ENCODE results near the gene CLEC18B.
A peak's percentile ranks its signal among the peaks of the same experiment; 100 is the strongest.
"Not testable (repeated sequence)": the region's sequence is repeated elsewhere in the genome, so short reads cannot be mapped to it uniquely, and the experiment has no call there.

CLEC18B gene

DNA sequence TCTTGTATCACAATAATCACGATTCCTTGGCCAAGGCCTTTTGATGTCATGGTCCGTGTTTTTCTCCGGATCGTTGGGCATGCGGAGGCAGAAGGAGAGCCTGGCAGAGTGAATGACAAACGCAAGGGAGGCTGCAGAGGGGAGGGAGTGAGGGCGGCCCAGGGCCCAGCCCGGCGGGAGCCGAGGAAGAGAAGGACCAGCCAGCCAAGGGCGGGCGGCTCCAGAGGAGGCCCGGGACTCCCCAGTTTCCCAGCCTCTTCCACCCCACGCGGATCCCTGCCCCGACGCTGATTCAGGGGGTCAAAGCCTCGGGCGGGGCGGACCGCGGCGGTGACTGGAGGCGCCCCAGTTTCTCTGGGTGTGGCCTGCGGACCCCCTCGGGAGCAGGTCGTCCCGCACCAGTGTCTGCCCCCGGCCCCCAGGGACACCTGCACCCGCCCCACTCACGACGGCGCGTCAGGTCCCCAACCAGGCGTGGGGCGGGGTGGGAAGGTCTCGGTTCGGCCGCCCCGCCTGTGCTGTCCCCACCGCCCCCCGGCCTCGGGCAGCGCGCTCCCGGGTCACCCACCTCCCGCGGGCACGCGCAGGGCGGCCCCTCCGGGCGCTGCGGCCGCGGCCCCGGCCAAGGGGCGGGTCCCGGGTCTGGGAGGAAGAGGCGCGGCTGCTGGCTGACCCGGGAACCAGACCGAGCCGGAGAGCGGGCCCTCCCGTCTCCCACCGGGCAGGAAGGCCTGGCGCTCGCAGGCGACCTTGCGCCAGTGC is 14.5 kb downstream of the CLEC18B start:
- DNase-seq: not testable (repeated sequence)

DNA sequence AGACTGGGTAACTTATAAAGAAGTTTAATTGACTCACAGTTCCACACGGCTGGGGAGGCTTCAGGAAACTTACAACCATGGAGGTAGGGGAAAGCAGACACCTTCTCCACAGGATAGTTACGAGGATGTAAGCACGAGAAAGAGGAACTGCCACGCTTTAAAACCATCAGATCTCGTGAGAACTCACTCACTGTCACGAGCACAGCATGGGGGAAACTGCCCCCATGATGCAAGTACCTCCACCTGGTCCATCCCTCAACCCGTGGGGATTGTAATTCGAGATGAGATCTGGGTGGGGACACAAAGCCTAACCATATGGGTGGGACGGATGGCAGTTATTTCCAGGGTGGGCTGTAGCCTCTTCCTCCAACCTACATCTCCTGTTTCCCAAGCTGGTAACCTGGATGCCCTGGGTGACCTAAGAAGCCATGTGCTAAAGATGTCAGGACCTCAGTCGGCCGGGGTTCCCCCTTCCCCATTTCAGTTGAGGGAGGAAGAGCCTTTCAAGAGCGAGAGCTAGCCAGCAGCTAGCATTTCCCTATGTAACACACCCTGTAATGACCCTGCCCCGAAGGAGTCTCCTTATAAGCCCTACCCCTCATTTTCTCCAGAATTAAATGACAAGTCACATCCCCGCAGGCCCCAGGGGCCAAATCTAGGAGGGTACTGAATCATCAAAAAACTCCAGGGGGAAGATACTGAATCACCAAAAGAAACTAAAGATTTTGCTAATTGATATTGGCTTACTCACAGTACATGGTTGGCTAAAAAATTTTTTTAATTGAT is 16.9 kb downstream of the CLEC18B start:
- not testable (repeated sequence) for DNase-seq

DNA sequence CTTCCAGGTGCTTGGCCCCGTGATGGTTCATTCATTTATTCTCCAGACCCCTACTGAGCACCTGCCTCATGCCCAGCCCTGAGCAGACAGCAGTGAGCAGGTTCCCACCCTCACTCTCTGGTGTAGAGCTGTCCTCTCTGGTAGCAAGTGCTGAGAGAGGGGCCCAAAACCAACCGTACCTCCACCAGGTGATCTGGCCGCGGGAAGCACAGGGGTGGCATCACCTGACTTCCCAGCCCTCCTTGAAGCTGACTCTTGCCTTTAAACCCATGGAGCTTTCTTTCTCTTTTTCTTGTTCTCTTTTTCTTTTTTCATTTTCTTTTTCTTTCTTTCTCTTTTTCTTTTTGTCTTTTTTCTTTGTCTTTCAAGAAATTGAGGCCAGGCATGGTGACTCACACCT is 21.0 kb downstream of the CLEC18B start:
- DNase-seq: not testable (repeated sequence)

DNA sequence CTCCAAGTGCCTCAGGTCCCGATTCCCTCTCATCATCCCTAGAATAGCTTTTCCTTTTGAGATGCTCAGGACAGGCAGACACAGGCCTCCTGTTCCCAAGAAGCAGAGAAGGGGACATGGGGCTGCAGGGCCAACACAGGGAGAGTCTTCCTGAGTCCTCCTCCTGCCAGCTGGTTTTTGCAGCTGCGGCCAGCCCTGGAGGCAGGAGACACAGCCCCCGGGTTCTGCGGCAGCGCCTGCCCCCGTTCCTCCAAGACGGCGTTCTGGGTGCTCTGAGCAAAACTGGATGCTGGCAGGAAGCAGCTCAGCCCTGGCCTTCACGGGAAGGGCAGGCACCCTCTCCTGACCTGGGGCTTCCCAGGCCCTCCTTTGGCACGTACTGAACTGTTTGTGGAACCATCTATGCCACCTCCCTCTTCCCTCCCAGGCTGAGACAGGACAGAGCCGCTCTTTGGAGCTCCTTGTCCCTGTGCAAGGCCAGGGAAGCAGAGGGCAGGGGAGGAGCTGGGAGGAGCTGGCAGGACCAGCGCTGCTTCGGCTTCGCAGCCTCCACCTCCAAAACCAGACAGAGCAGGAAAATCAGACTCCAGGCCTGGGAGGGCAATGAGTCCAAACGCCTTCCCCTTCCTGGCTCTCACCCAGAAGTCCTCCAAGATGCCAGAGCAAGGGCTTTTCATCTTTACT is 22.9 kb downstream of the CLEC18B start:
- not testable (repeated sequence) for DNase-seq

DNA sequence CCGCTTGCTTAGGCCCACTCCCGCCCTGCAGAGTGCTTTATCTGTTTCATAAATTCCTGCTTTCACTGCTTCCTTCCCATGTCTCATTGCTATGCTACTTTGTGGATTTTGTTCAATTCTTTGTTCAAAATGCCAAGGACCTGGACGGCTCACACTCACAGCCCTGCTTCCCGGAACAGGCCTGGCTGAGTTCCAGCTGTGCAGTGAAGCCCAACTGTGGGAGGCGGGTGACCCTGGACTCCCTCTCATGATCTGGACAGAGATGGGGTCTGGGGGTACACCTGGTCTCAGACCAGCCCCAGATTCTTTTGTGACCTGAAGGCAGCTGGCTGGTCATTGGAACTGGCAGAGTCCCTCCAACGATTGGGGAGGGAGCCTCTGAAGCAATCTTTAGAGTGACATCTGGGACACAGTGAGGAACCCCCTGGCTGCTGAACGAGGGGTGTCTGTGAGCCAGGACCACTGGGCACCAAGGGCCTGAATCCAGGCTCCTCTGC is 24.7 kb downstream of the CLEC18B start:
- DNase-seq: peak in 1 of 4 experiments; percentile 0

DNA sequence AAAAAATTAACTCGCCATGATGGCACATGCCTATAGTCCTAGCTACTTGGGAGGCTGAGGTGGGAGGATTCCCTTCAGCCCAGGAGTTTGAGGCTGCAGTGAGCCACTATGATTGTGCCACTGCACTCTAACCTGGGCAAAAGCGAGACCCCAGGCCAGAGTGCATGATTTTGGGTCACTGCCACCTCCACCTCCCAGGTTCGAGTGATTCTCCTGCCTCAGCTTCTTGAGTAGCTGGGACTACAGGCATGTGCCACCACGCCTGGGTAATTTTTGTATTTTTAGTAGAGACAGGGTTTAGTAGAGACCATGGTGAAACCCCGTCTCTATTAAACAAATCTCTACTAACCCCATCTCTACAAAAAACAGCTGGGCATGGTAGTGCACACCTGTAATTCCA is 26.7 kb downstream of the CLEC18B start:
- not testable (repeated sequence) for DNase-seq

DNA sequence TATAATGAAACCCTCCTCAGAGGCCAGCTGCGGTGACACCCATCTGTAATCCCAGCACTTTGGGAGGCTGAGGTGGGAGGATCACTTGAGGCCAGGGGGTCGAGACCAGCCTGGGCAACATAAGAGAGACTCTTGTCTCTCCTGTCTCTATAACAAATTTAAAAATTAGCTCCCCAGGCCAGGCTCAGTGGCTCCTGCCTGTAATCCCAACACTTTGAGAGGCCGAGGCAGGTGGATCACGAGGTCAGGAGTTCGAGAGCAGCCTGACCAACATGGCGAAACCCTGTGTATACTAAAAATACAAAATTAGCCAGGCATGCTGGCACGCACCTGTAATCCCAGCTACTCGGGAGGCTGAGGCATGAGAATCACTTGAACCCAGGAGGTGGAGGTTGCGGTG is 27.1 kb downstream of the CLEC18B start:
- not testable (repeated sequence) for DNase-seq

DNA sequence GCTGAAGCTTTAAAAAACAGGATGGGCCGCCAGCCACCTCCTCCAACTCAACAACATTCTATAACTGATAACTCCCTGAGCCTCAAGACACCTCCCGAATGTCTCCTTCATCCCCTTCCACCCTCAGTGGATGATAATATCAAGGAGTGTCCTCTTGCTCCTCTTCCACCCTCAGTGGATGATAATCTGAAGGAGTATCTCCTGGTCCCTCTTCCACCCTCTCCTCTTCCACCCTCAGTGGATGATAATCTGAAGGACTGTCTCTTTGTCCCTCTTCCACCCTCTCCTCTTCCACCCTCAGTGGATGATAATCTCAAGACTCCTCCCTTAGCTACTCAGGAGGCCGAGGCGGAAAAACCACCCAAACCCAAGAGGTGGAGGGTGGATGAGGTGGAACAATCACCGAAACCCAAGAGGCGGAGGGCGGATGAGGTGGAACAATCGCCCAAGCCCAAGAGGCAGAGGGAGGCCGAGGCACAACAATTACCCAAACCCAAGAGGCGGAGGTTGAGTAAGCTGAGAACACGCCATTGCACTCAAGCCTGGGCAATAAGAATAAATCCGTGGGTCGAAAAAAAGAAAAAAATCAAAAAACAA is 29.7 kb downstream of the CLEC18B start:
- peak in 1 of 4 experiments; percentile 0 for DNase-seq

DNA sequence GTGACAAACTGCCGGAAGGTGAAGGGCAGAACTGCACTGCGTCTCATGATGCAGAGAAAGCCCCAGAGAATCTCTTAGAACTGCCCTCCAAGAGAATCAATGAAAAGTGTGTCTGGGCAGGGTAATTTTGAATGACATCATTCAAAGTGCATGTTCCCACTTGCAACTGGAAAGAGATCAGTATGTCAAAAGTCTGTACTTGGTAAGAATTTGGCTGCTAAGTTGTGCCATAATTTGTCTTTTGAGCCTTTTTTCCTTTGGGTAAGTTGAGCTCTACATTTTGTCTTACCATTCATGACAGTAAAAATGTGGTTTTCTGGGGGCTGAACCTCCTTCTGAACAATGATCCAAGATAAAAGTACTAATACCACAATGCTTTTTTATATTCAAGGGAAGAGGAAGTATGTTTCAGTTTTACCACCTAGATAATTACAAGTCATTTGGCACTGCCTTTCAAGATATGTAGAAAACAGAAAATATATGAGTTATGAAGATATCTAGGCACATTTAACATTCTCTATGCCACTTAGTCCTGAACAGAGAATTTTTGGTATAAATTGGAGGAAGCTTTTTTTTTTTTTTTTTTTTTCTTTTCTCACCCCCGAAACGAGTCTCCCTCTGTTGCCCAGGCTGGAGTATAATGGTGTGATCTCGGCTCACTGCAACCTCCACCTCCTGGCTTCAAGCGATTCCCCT is 38.8 kb downstream of the CLEC18B start:
- not testable (repeated sequence) for DNase-seq

DNA sequence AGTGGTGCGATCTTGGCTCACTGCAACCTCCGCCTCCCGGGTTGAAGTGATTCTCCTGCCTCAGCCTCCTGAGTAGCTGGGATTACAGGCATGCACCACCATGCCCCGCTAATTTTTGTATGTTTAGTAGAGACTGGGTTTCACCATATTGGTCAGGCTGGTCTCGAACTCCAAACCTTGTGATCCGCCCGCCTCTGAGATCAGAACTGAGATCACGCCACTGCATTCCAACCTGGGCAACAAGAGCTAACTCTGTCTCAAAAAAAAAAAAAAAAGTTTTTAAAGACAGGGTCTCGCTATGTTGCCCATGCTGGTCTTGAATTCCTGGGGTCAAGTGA is 47.5 kb downstream of the CLEC18B start:
- DNase-seq: not testable (repeated sequence)

DNA sequence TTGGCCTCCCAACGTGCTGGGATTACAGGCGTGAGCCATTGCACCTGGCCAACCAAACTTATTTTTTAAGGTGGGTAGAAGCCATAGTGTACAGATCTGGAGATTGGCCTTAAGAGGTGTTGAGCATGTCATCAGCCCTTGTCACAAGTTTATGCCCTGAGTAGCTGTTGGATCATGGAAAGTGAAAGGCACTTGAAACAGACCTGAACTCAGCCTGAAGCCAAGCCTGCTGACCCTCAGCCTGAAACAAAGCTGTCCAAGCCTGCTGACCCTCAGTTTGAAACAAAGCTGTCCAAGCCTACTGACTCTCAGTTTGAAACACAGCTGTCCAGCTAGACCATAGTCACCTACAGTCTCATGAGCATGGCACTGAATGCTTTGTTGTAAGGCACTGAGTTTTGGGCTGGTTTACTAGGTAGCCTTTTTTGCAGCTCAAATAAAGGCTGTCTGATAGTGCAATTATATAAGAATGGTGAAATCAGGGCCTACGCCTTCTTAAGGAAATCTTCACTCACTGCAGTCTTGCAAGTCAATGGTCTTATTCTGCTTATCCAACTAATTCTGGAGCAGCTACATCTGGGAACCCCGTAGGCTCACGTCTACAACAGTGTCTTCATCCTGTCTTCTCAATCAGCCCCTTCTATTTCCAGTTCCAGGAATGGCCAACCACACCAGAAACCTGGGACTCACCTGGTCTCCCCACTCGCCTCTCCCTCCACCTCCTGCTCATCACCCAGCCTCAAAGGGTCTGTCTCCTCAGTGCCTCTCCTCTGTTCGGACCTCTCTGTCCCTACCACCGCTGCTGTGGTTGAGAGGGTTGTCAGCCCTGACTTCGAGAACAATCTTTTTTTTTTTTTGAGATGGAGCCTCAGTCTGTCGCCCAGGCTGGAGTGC is 48.1 kb downstream of the CLEC18B start:
- no peak for DNase-seq

DNA sequence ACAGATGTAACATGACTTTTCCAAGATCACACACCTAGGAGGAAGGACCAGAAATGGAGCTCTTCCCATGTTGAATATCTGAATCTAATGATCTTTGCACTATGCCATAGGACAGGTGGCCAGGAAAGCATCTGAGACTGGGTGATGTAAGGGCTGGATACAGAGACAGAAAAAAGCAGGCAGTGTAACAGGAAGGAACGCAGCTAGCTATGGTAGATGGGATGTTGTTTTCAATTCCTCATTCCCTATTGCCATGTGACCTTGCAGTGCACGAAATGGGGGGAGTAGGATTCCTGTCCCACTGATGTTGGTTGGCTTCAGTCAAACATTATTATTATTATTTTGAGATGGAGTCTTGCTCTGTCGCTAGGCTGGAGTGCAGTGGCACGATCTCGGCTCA is 48.9 kb downstream of the CLEC18B start:
- peak in 3 of 4 experiments; percentile 38 to 55 (median 41) for DNase-seq

DNA sequence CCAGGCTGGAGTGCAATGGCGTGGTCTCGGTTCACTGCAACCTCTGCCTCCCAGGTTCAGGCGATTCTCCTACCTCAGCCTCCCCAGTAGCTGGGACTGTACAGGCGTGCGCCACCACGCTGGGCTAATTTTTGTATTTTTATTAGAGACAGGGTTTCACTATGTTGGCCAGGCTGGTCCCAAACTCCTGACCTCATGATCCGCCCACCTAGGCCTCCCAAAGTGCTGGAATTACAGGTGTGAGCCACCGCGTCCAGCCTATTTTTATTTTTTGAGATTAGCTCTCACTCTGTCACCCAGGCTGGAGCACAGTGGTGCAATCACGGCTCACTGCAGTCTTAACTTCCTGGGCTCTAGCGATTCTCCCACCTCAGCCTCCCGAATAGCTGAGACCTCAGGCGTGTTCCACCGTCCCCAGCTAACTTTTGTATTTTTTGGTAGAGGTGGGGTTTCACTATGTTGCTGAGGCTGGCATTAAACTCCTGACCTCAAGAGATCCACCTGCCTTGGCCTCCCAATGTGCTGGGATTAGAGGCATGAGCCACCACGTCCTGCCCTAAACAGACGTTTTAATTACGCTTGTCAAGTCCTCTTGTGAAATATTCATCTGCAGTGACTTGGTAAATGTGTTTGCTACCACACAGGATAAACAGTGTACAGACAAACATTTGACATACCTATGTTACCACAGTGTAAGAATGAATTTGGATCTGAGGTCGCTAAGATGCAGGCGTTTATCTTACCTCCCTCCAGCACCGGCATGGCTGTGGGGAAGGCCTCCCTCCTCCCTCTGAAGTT is 50.7 kb downstream of the CLEC18B start:
- DNase-seq: not testable (repeated sequence)

DNA sequence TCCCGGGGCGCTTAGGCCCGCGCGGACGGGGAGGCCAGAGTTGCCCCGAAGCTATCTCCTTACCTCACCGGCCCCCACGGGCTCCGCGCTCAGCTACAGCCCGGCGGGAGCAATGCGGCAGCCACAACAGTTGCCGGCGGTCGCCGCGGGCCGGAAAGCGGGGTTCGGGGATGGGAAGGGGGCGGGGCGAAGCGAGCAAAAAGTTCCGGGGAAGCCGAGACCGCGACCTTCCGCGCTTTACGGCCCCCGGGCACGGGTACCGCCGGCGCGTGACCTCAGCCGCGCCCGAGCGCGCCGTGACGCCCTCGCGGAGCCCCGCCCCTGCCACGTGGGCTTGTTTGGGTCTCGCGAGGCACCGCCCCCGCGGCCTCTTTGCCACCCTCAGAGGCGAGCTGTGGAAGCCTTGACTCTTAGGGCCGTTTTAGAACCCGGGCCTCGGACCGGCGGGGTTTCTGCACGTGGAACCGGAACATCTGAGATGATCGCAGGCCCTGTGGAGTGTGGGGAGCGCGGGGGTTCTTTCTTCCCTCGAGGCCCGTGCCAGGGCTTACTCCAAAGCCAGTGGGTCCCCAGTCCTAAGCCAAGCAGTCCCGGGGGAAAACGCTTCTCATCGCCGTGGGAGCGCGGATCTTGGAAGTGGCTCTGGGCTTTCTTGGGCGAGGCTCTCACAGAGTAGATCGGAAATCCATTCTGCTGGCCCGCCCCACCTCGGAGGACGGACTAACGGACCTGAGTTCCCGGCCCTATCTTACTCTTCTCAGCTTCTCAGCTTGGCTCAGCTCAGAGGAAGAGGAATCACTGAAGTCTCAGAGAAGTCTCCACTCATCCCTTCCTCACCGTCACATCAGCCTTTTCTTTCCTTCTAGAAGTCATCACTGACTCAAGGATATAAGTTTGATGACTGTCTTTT is 53.0 kb downstream of the CLEC18B start:
- DNase-seq: peak; percentile 99

DNA sequence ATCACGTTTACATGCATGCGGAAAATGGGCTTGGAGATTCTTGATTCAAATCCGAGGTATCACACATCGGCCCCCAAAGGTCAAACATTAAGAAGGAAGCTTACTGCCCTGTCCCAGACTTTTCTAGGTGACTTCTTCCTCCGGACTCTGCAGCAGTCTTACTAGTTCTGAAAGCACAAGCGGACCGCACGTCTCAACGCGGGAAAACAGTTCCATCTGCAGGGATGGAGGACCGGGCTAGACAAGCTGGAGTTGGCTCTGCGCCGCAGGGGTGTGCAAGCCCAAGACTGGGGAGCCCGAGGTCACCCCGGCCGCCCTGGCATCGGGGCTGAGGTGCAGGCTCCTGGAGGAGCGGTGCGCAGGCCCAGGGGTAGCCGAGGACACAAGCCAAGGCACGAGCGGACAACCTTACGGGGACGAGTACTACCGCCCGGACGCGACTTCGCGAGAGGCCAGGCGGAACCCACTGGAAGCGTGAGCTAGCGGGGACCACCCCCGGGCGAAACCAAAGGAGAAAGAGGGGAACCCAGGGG is 53.7 kb downstream of the CLEC18B start:
- peak; percentile 41 to 70 (median 56) for DNase-seq

DNA sequence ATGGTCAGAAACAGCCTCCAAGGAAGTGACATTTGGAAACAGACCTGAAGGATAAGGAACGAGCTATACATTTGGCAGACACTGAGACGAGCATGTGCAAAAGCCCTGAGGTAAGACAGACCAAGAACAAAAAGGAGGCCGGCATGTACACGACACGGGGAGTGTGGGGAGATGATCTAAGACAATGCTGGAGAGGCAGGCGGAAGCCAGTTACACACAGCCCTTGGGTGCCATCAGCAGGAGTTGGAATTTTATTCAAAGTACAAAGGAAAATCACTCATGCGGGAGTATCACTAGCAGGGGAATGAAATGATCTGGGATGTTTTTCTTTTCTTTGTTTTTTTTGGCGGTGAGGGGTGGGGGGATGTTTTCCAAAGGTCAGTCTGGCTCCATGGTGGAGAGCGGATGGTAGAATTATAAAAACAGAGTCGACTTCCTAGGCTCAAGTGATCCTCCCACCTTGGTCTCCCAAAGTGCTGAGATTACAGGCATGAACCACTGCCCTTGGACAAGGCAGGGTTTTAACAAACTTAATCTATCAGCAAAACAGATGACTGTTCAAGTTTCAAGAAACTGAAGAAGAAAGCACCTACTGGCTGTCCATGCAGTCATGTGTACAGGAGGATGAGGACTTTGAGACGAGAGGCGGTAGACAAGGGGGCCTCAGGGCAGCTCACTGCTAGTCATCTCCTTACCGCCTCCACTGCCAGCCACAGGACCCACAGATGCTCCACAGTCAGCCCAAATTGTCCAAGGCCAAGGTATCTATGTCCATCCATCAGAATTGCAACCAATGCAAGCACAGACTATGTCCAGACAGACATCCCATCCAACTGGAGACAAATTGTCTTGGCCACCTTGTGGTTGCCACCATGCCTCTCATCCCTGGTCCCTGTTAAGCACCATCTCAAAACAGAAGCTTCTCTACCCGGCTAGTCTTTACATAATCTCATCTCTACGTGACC is 59.4 kb downstream of the CLEC18B start:
- not testable (repeated sequence) for DNase-seq

Data from suppressor macrophage (primary cell).